T-helper 2 cell treated with Interferon-gamma antibody and Interleukin-4, amounts not matched to agents 5 μg/mL and 100 μg/mL, for 36 hours (primary cell): Measurements from ENCODE around the gene TMEM150A.
"Not testable (repeated sequence)": the region's sequence is repeated elsewhere in the genome, so short reads cannot be mapped to it uniquely, and the experiment has no call there.

Source experiments
- DNase-seq: peaks from one replicate; pipeline ENCODE4 v3.0.0; 2021; ENCODE audit warnings: low spot score
- H3K27ac Mint-ChIP-seq: one replicate; pipeline ENCODE4 v1.8.0; 2021; ENCODE audit warnings: mild to moderate bottlenecking, mixed read lengths
- H3K27me3 Mint-ChIP-seq: one replicate; pipeline ENCODE4 v1.8.0; 2021; ENCODE audit warnings: low read depth, mixed read lengths
- H3K36me3 Mint-ChIP-seq: one replicate; pipeline ENCODE4 v1.8.0; 2021; ENCODE audit warnings: low read depth, mixed read lengths
- H3K4me1 Mint-ChIP-seq: one replicate; pipeline ENCODE4 v1.8.0; 2021; ENCODE audit warnings: low read depth, mixed read lengths
- H3K4me3 Mint-ChIP-seq: one replicate; pipeline ENCODE4 v1.8.0; 2022; ENCODE audit warnings: mild to moderate bottlenecking, moderate library complexity, mixed read lengths
- H3K9me3 Mint-ChIP-seq: one replicate; pipeline ENCODE4 v1.8.0; 2021; ENCODE audit warnings: mixed read lengths

TMEM150A gene

GRCh38 chr2:85593023-85593422, 9.5 kb downstream of the TMEM150A start:
- Mint-ChIP-seq H3K4me1 (peaks cover 28% of the 10 kb centered on the region), H3K36me3 (peaks cover 10% of the 10 kb centered on the region), H3K27ac (no peak overlapping the region), H3K4me3 (peak overlapping the region; percentile 32), H3K27me3 (no peaks in the 10 kb centered on the region), H3K9me3 (no peaks in the 10 kb centered on the region)
- DNase-seq = no peak

- H3K4me3 Mint-ChIP-seq = peak overlapping the region; percentile 20
- H3K36me3 Mint-ChIP-seq, H3K9me3 Mint-ChIP-seq, H3K27me3 Mint-ChIP-seq, H3K27ac Mint-ChIP-seq, DNase-seq: not testable (repeated sequence)
- H3K4me1 Mint-ChIP-seq = peaks cover 32% of the 10 kb centered on the region
Observed at GRCh38 chr2:85592299-85592698, 10.2 kb downstream of the TMEM150A start.

- H3K4me1 Mint-ChIP-seq = peaks cover 29% of the 10 kb centered on the region
- DNase-seq = no peak
Observed at GRCh38 chr2:85591563-85591962, 10.9 kb downstream of the TMEM150A start.

GRCh38 chr2:85590950-85591349, 11.5 kb downstream of the TMEM150A start:
- Mint-ChIP-seq H3K27me3 (no peaks in the 10 kb centered on the region), H3K27ac (no peak overlapping the region), H3K9me3 (no peaks in the 10 kb centered on the region), H3K4me3 (no peak overlapping the region), H3K4me1 (peaks cover 29% of the 10 kb centered on the region), H3K36me3 (peaks cover 4% of the 10 kb centered on the region)
- DNase-seq = no peak

More at GRCh38 chr2:85591563-85591962, 10.9 kb downstream of the TMEM150A start:
- Mint-ChIP-seq H3K4me3 (no peak overlapping the region), H3K9me3 (no peaks in the 10 kb centered on the region), H3K36me3 (peaks cover 4% of the 10 kb centered on the region), H3K27ac (no peak overlapping the region), H3K27me3 (no peaks in the 10 kb centered on the region)

- no peaks in the 10 kb centered on the region for H3K9me3 Mint-ChIP-seq
- DNase-seq = no peak
- H3K36me3 Mint-ChIP-seq = no peaks in the 10 kb centered on the region
- peaks cover 32% of the 10 kb centered on the region for H3K4me1 Mint-ChIP-seq
- no peaks in the 10 kb centered on the region for H3K27me3 Mint-ChIP-seq
- H3K4me3 Mint-ChIP-seq = no peak overlapping the region
- no peak overlapping the region for H3K27ac Mint-ChIP-seq
Observed at GRCh38 chr2:85589982-85590791, 12.3 kb downstream of the TMEM150A start.

GRCh38 chr2:85589181-85589580, 13.3 kb downstream of the TMEM150A start:
- Mint-ChIP-seq H3K4me1 (peaks cover 29% of the 10 kb centered on the region), H3K36me3 (no peaks in the 10 kb centered on the region), H3K27ac (no peak overlapping the region), H3K27me3 (no peaks in the 10 kb centered on the region), H3K4me3 (no peak overlapping the region), H3K9me3 (no peaks in the 10 kb centered on the region)
- DNase-seq = no peak

- Mint-ChIP-seq H3K27ac (no peak overlapping the region), H3K4me3 (no peak overlapping the region), H3K4me1 (peaks cover 29% of the 10 kb centered on the region), H3K36me3 (peaks cover under 1% of the 10 kb centered on the region), H3K9me3 (no peaks in the 10 kb centered on the region), H3K27me3 (no peaks in the 10 kb centered on the region)
- no peak for DNase-seq
Observed at GRCh38 chr2:85588645-85589044, 13.9 kb downstream of the TMEM150A start.

- no peak for DNase-seq
- no peaks in the 10 kb centered on the region for H3K27me3 Mint-ChIP-seq
- peaks cover 4% of the 10 kb centered on the region for H3K36me3 Mint-ChIP-seq
- H3K27ac Mint-ChIP-seq = no peak overlapping the region
- peaks cover 32% of the 10 kb centered on the region for H3K4me1 Mint-ChIP-seq
- H3K9me3 Mint-ChIP-seq = no peaks in the 10 kb centered on the region
- H3K4me3 Mint-ChIP-seq = no peak overlapping the region
Observed at GRCh38 chr2:85588236-85588635, 14.3 kb downstream of the TMEM150A start.

- Mint-ChIP-seq H3K27ac (peak overlapping the region; percentile 85), H3K36me3 (peaks cover 18% of the 10 kb centered on the region), H3K4me3 (peak overlapping the region; percentile 85), H3K9me3 (no peaks in the 10 kb centered on the region), H3K27me3 (no peaks in the 10 kb centered on the region), H3K4me1 (peaks cover 34% of the 10 kb centered on the region)
- no peak for DNase-seq
Observed at GRCh38 chr2:85585781-85586105, 16.8 kb downstream of the TMEM150A start.

GRCh38 chr2:85584857-85585780, 17.4 kb downstream of the TMEM150A start:
- H3K27me3 Mint-ChIP-seq = no peaks in the 10 kb centered on the region
- DNase-seq = no peak
- peak overlapping the region; percentile 85 for H3K27ac Mint-ChIP-seq
- H3K4me1 Mint-ChIP-seq = peaks cover 37% of the 10 kb centered on the region
- H3K9me3 Mint-ChIP-seq = no peaks in the 10 kb centered on the region
- H3K36me3 Mint-ChIP-seq = peaks cover 21% of the 10 kb centered on the region
- H3K4me3 Mint-ChIP-seq = peak overlapping the region; percentile 85

GRCh38 chr2:85584354-85584856, 18.1 kb downstream of the TMEM150A start, which contains the start of gene VAMP5:
Gene VAMP5 (plus strand): TSS chr2:85584431. CDS start chr2:85584491, 60 bp downstream.
- H3K27me3 Mint-ChIP-seq = no peaks in the 10 kb centered on the region
- H3K36me3 Mint-ChIP-seq = peaks cover 24% of the 10 kb centered on the region
- H3K4me3 Mint-ChIP-seq = peak within 1 kb of the TSS; percentile 85
- no peak for DNase-seq
- H3K27ac Mint-ChIP-seq = peak within 1 kb of the TSS; percentile 85
- H3K4me1 Mint-ChIP-seq = peaks cover 41% of the 10 kb centered on the region
- no peaks in the 10 kb centered on the region for H3K9me3 Mint-ChIP-seq

- peaks cover 46% of the 10 kb centered on the region for H3K4me1 Mint-ChIP-seq
- peak; percentile 40 for DNase-seq
- no peaks in the 10 kb centered on the region for H3K9me3 Mint-ChIP-seq
- peak overlapping the region; percentile 81 for H3K4me3 Mint-ChIP-seq
- H3K36me3 Mint-ChIP-seq = peaks cover 26% of the 10 kb centered on the region
- peak overlapping the region; percentile 83 for H3K27ac Mint-ChIP-seq
- no peaks in the 10 kb centered on the region for H3K27me3 Mint-ChIP-seq
Observed at GRCh38 chr2:85583667-85584353, 18.7 kb downstream of the TMEM150A start.

GRCh38 chr2:85582492-85582891, 20.0 kb downstream of the TMEM150A start:
- H3K4me1 Mint-ChIP-seq = peaks cover 49% of the 10 kb centered on the region
- no peaks in the 10 kb centered on the region for H3K9me3 Mint-ChIP-seq
- H3K36me3 Mint-ChIP-seq = peaks cover 34% of the 10 kb centered on the region
- no peak for DNase-seq
- H3K27ac Mint-ChIP-seq = peak overlapping the region; percentile 74
- H3K4me3 Mint-ChIP-seq = peak overlapping the region; percentile 36
- H3K27me3 Mint-ChIP-seq = no peaks in the 10 kb centered on the region
